CD14-positive monocyte (primary cell): ENCODE results near the gene TMEM132D. TPM values are rescaled to one million over a fixed set of nuclear protein-coding genes. Genes with fewer than 3 reads are reported as not detected.

ENCODE experiments used
- DNase-seq, 3 donors: peaks; one replicate each; pipeline ENCODE4 v3.0.0-alpha.2; 2011 to 2022
- H2AFZ ChIP-seq: 2 replicates; pipeline ENCODE4 v1.6.0; 2012; ENCODE audit warnings: mild to moderate bottlenecking, low read depth, low read length, inconsistent platforms; ENCODE audit not compliant: insufficient read depth, poor library complexity, severe bottlenecking
- H3K27ac ChIP-seq, 2 donors: 1 replicate in 1 of 2; 2 replicates in 1 of 2; pipeline ENCODE4 v1.5.1; 2012 to 2013; ENCODE audit warnings: low read length in 2 of 2, control low read depth in 1 of 2, inconsistent platforms in 1 of 2, low read depth in 1 of 2, mild to moderate bottlenecking in 1 of 2
- H3K27me3 ChIP-seq, 2 donors: one replicate each; pipeline versions ENCODE4 v1.6.0 to v1.6.1; 2011 to 2013; ENCODE audit warnings: low read length in 2 of 2; ENCODE audit not compliant: control insufficient read depth in 2 of 2, insufficient read depth in 2 of 2
- H3K36me3 ChIP-seq, 2 donors: replicated peaks in 1 of 2; 1 replicate in 1 of 2; 2 replicates in 1 of 2; pipeline versions ENCODE4 v1.5.1 to v1.6.1; 2012 to 2013; ENCODE audit warnings: low read length in 2 of 2, control low read depth in 1 of 2, inconsistent platforms in 1 of 2, mild to moderate bottlenecking in 1 of 2; ENCODE audit not compliant: insufficient read depth in 2 of 2, control insufficient read depth in 1 of 2
- H3K4me1 ChIP-seq, 2 donors: 1 replicate in 1 of 2; 2 replicates in 1 of 2; pipeline versions ENCODE4 v1.5.1 to v1.6.1; 2012 to 2013; ENCODE audit warnings: low read length in 2 of 2, control low read depth in 1 of 2, inconsistent platforms in 1 of 2, mild to moderate bottlenecking in 1 of 2, moderate library complexity in 1 of 2; ENCODE audit not compliant: insufficient read depth in 2 of 2, control insufficient read depth in 1 of 2
- H3K4me2 ChIP-seq: replicated peaks from 2 replicates; pipeline ENCODE3; 2012; ENCODE audit warnings: low read length, moderate library complexity, mild to moderate bottlenecking; ENCODE audit not compliant: poor library complexity, severe bottlenecking; ENCODE audit errors: extremely low read depth
- H3K4me3 ChIP-seq, 3 experiments: fragments of 200-600 bp in 1 of 3; sonication (generic) in 1 of 3; replicated peaks in 1 of 3; 1 replicate in 2 of 3; 2 replicates in 1 of 3; pipeline ENCODE4 v1.5.1; 2011 to 2013; ENCODE audit warnings: low read length in 3 of 3, mild to moderate bottlenecking in 3 of 3, control low read depth in 2 of 3, low read depth in 2 of 3, inconsistent platforms in 1 of 3, moderate library complexity in 1 of 3
- H3K79me2 ChIP-seq: 2 replicates; pipeline ENCODE4 v1.6.0; 2012; ENCODE audit warnings: mild to moderate bottlenecking, control low read depth, inconsistent platforms, low read length, moderate library complexity; ENCODE audit not compliant: insufficient read depth
- H3K9ac ChIP-seq: 2 replicates; pipeline ENCODE4 v1.6.0; 2017; ENCODE audit warnings: low read length, mild to moderate bottlenecking; ENCODE audit not compliant: insufficient read depth, poor library complexity, severe bottlenecking
- H3K9me3 ChIP-seq, 2 donors: replicated peaks in 1 of 2; 1 replicate in 1 of 2; 2 replicates in 1 of 2; pipeline versions ENCODE4 v1.5.1 to v1.6.1; 2012 to 2013; ENCODE audit warnings: low read length in 2 of 2, control low read depth in 1 of 2; ENCODE audit not compliant: control insufficient read depth in 1 of 2, insufficient read depth in 1 of 2
- H4K20me1 ChIP-seq: 2 replicates; pipeline ENCODE4 v1.6.0; 2012; ENCODE audit warnings: mild to moderate bottlenecking, low read length, control low read depth, moderate library complexity; ENCODE audit not compliant: insufficient read depth
- H3K27ac Mint-ChIP-seq, 7 donors: one replicate each; pipeline ENCODE4 v1.8.0; 2020; ENCODE audit warnings: mild to moderate bottlenecking in 7 of 7, mixed read lengths in 7 of 7, moderate library complexity in 6 of 7, inconsistent platforms in 2 of 7
- H3K27me3 Mint-ChIP-seq, 3 donors: one replicate each; pipeline ENCODE4 v1.8.0; 2021 to 2022; ENCODE audit warnings: low read depth in 3 of 3, mild to moderate bottlenecking in 3 of 3, mixed read lengths in 3 of 3, moderate library complexity in 3 of 3, inconsistent platforms in 1 of 3
- H3K36me3 Mint-ChIP-seq, 2 donors: one replicate each; pipeline ENCODE4 v1.8.0; 2020; ENCODE audit warnings: mixed read lengths in 2 of 2, inconsistent platforms in 1 of 2, mild to moderate bottlenecking in 1 of 2
- H3K4me1 Mint-ChIP-seq: one replicate; pipeline ENCODE4 v1.8.0; 2020; ENCODE audit warnings: mild to moderate bottlenecking, mixed read lengths
- H3K4me3 Mint-ChIP-seq, 2 donors: one replicate each; pipeline ENCODE4 v1.8.0; 2020; ENCODE audit warnings: mild to moderate bottlenecking in 2 of 2, mixed read lengths in 2 of 2, moderate library complexity in 1 of 2
- H3K9me3 Mint-ChIP-seq, 7 donors: one replicate each; pipeline ENCODE4 v1.8.0; 2020 to 2022; ENCODE audit warnings: mixed read lengths in 7 of 7, mild to moderate bottlenecking in 6 of 7, moderate library complexity in 6 of 7, inconsistent platforms in 2 of 7
- CTCF ChIP-seq: fragments of 200-600 bp; IDR thresholded peaks from one replicate; pipeline ENCODE4 v1.8.0; 2022; ENCODE audit warnings: antibody characterized with exemption, mild to moderate bottlenecking
- WGBS: methylation state at CpG from one replicate; pipeline ENCODE4 v1.1.5; 2013; ENCODE audit warnings: missing lambda C conversion rate; ENCODE audit not compliant: insufficient coverage; 5-methylcytosine and 5-hydroxymethylcytosine counted together
- intact Hi-C, 2 donors: fragments of 100-400 bp; cut with micrococcal nuclease; formaldehyde crosslinking; loops; one replicate each; pipeline versions ENCODE4 v1.15.0 to v1.15.1; 2023
- polyA plus RNA-seq, 3 donors: library from polyadenylated mRNA; depleted of rRNA in 1 of 3; unstranded in 2 of 3; stranded (reverse) in 1 of 3; fragments of 300-500 nt in 2 of 3; fragments of >200 nt in 1 of 3; fragmentation: Illumina TruSeq in 2 of 3; gene quantifications; 1 replicate in 2 of 3; 2 replicates in 1 of 3; pipeline ENCODE4 v1.2.3, GENCODE V29; 2012 to 2021

TMEM132D gene
- polyA plus RNA-seq, 3 donors = 0.04 TPM; not detected in 2

GRCh38 chr12:129304529-129304928 lies 599.3 kb downstream of the TMEM132D start:
- H3K27ac Mint-ChIP-seq = no peak overlapping the region
- Histone ChIP-seq H3K4me2 (no peak overlapping the region), H3K4me3 (no peak overlapping the region), H4K20me1 (no peaks in the 10 kb centered on the region), H3K27me3 (no peaks in the 10 kb centered on the region), H2AFZ (no peak overlapping the region), H3K9ac (no peak overlapping the region), H3K4me1 (no peaks in the 10 kb centered on the region), H3K79me2 (no peaks in the 10 kb centered on the region), H3K36me3 (no peaks in the 10 kb centered on the region), H3K27ac (no peak overlapping the region), H3K9me3 (peaks cover 11 to 18% of the 10 kb centered on the region in 2 donors)
- intact Hi-C loops = no loop called here
- no peaks in the 10 kb centered on the region for H3K27me3 Mint-ChIP-seq
- no peaks in the 10 kb centered on the region for H3K36me3 Mint-ChIP-seq
- DNase-seq = no peak
- no peaks in the 10 kb centered on the region for H3K4me1 Mint-ChIP-seq
- WGBS = 97% methylated on average over 5 of the region's 7 CpGs
- TF ChIP-seq CTCF = no peak
- H3K9me3 Mint-ChIP-seq = peaks cover 0 to 18% (median 8%) of the 10 kb centered on the region in 7 donors
- H3K4me3 Mint-ChIP-seq = no peak overlapping the region

- Histone ChIP-seq H4K20me1 (no peaks in the 10 kb centered on the region), H3K4me1 (no peaks in the 10 kb centered on the region), H3K9me3 (peaks cover 28 to 30% of the 10 kb centered on the region in 2 donors), H2AFZ (no peak overlapping the region), H3K27ac (no peak overlapping the region), H3K27me3 (no peaks in the 10 kb centered on the region), H3K4me2 (no peak overlapping the region), H3K79me2 (no peaks in the 10 kb centered on the region), H3K4me3 (no peak overlapping the region), H3K9ac (no peak overlapping the region), H3K36me3 (no peaks in the 10 kb centered on the region)
- no peak for DNase-seq
- Mint-ChIP-seq H3K4me3 (no peak overlapping the region), H3K36me3 (no peaks in the 10 kb centered on the region), H3K27me3 (no peaks in the 10 kb centered on the region), H3K4me1 (no peaks in the 10 kb centered on the region), H3K27ac (no peak overlapping the region), H3K9me3 (peaks cover 7 to 33% (median 11%) of the 10 kb centered on the region in 7 donors)
- 100% methylated on average over 3 of the region's 8 CpGs for WGBS
- intact Hi-C loops = no loop called here
- no peak for TF ChIP-seq CTCF
Observed at GRCh38 chr12:129300011-129300410, 603.8 kb downstream of the TMEM132D start.
